ENCODE measurements around the gene SMIM24. TPM values are rescaled to one million over a fixed set of nuclear protein-coding genes. Genes with fewer than 3 reads are reported as not detected.

Gene SMIM24
- total RNA-seq, 3 donors from 2014 or later (not counting 1 experiment from before 2014, with no cell fraction given) = 0.33 to 0.42 TPM; not detected in 1

DNA sequence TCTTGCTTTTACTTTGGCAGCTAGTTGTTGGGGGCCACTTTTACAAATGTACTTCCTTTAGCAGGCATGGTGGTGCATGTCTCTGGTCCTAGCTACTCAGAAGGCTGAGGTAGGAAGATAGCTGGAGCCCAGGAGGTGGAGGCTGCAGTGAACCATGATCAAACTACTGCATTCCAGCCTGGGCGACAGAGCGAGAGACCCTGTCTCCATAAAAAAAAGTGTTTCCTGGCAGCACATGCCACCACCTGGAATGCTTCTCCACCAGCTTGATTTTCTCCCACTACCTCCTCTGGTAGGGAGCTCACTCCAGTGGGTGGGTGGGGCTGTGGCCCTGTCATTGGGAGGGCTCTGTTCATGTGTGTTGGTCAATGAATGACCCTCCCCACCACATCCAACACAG is 38.3 kb upstream of the SMIM24 start:
- DNase-seq (no peak), ATAC-seq (no peak)
- Mint-ChIP-seq H3K27ac (no peak overlapping the region), H3K4me3 (no peak overlapping the region), H3K9me3 (no peaks in the 10 kb centered on the region), H3K36me3 (no peaks in the 10 kb centered on the region), H3K4me1 (peaks cover 15 to 20% of the 10 kb centered on the region in 2 donors), H3K27me3 (ENCODE audit: low read depth in 2 of 2) (no peaks in the 10 kb centered on the region)
- intact Hi-C loops (cut with micrococcal nuclease) = no loop called here
- no peak overlapping the region for H3K4me3 ChIP-seq (ENCODE audit: low read length)
- TF ChIP-seq, protein P1, sequence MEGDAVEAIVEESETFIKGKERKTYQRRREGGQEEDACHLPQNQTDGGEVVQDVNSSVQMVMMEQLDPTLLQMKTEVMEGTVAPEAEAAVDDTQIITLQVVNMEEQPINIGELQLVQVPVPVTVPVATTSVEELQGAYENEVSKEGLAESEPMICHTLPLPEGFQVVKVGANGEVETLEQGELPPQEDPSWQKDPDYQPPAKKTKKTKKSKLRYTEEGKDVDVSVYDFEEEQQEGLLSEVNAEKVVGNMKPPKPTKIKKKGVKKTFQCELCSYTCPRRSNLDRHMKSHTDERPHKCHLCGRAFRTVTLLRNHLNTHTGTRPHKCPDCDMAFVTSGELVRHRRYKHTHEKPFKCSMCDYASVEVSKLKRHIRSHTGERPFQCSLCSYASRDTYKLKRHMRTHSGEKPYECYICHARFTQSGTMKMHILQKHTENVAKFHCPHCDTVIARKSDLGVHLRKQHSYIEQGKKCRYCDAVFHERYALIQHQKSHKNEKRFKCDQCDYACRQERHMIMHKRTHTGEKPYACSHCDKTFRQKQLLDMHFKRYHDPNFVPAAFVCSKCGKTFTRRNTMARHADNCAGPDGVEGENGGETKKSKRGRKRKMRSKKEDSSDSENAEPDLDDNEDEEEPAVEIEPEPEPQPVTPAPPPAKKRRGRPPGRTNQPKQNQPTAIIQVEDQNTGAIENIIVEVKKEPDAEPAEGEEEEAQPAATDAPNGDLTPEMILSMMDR (IDR thresholded peaks at IDR 0.05) = no peak
- H3K27me3 ChIP-seq (ENCODE audit: control insufficient read depth, insufficient read depth, low read length) = no peaks in the 10 kb centered on the region
- H3K4me1 ChIP-seq (ENCODE audit: control insufficient read depth, insufficient read depth, low read length) = peaks cover 20% of the 10 kb centered on the region
- no peak overlapping the region for H3K27ac ChIP-seq (ENCODE audit: low read length)
- 95% methylated on average over 2 of the region's 2 CpGs for WGBS (ENCODE audit: insufficient coverage)
- no peaks in the 10 kb centered on the region for H3K9me3 ChIP-seq (ENCODE audit: control insufficient read depth, insufficient read depth, low read length)
- H3K36me3 ChIP-seq (ENCODE audit: control insufficient read depth, insufficient read depth, low read length) = peaks cover 17% of the 10 kb centered on the region

DNA sequence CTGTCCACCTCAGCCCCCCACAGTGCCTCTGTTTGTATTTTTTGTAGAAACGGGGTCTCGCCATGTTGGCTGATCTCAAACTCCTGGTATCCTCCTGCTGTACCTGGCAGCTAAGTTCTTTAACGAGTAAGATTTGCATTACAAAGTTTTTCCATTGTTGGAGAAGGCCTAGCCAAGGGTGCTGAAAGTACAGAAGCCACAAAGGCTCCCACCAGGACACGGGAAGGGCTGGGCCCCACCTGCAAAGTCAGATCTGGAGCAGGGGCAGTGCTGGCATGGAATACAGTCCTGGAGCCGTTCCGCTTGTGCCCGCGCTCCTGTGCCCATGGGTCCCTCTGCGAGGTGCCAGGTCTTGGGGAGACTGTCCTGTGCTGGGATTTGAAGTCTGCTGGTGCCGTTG is 37.9 kb upstream of the SMIM24 start:
- H3K4me3 ChIP-seq (ENCODE audit: low read length) = no peak overlapping the region
- TF ChIP-seq, protein P1 (IDR thresholded peaks at IDR 0.05) = no peak
- DNase-seq (no peak), ATAC-seq (no peak)
- intact Hi-C loops (cut with micrococcal nuclease) = no loop called here
- no peaks in the 10 kb centered on the region for H3K27me3 ChIP-seq (ENCODE audit: control insufficient read depth, insufficient read depth, low read length)
- Mint-ChIP-seq H3K36me3 (no peaks in the 10 kb centered on the region), H3K4me3 (no peak overlapping the region), H3K27ac (no peak overlapping the region), H3K27me3 (ENCODE audit: low read depth in 2 of 2) (no peaks in the 10 kb centered on the region), H3K4me1 (peaks cover 15 to 20% of the 10 kb centered on the region in 2 donors), H3K9me3 (no peaks in the 10 kb centered on the region)
- H3K9me3 ChIP-seq (ENCODE audit: control insufficient read depth, insufficient read depth, low read length) = no peaks in the 10 kb centered on the region
- WGBS (ENCODE audit: insufficient coverage) = 95% methylated on average over 10 of the region's 10 CpGs
- no peak overlapping the region for H3K27ac ChIP-seq (ENCODE audit: low read length)
- peaks cover 14% of the 10 kb centered on the region for H3K36me3 ChIP-seq (ENCODE audit: control insufficient read depth, insufficient read depth, low read length)
- peaks cover 20% of the 10 kb centered on the region for H3K4me1 ChIP-seq (ENCODE audit: control insufficient read depth, insufficient read depth, low read length)

DNA sequence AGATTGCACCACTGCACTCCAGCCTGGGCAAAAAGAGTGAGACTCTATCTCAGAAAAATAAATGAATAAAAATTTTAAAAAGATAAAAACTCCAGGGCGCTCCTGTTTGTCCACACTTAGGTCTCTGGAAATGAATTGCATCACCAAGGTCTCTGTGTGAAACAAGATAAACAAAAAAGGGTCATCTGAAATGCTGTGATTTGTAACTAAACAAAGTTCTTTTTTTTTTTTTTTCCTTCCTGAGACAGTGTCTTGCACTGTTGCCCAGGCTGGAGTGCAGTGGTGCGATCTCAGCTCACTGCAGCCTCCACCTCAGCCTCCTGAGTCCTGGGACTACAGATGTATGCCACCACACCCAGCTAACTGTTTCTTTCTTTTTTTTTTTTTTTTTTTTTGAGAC is 37.3 kb upstream of the SMIM24 start:
- no peaks in the 10 kb centered on the region for H3K9me3 ChIP-seq (ENCODE audit: control insufficient read depth, insufficient read depth, low read length)
- Mint-ChIP-seq H3K36me3 (no peaks in the 10 kb centered on the region), H3K27ac (no peak overlapping the region), H3K4me1 (peaks cover 15 to 20% of the 10 kb centered on the region in 2 donors), H3K4me3 (no peak overlapping the region), H3K27me3 (ENCODE audit: low read depth in 2 of 2) (no peaks in the 10 kb centered on the region), H3K9me3 (no peaks in the 10 kb centered on the region)
- H3K27ac ChIP-seq (ENCODE audit: low read length) = no peak overlapping the region
- TF ChIP-seq, protein P1 (IDR thresholded peaks at IDR 0.05) = no peak
- no peaks in the 10 kb centered on the region for H3K27me3 ChIP-seq (ENCODE audit: control insufficient read depth, insufficient read depth, low read length)
- DNase-seq = no peak
- H3K4me1 ChIP-seq (ENCODE audit: control insufficient read depth, insufficient read depth, low read length) = peaks cover 20% of the 10 kb centered on the region
- H3K4me3 ChIP-seq (ENCODE audit: low read length) = no peak overlapping the region
- no peak for ATAC-seq
- 83% methylated on average over 2 of the region's 2 CpGs for WGBS (ENCODE audit: insufficient coverage)
- intact Hi-C loops (cut with micrococcal nuclease) = no loop called here
- peaks cover 10% of the 10 kb centered on the region for H3K36me3 ChIP-seq (ENCODE audit: control insufficient read depth, insufficient read depth, low read length)

DNA sequence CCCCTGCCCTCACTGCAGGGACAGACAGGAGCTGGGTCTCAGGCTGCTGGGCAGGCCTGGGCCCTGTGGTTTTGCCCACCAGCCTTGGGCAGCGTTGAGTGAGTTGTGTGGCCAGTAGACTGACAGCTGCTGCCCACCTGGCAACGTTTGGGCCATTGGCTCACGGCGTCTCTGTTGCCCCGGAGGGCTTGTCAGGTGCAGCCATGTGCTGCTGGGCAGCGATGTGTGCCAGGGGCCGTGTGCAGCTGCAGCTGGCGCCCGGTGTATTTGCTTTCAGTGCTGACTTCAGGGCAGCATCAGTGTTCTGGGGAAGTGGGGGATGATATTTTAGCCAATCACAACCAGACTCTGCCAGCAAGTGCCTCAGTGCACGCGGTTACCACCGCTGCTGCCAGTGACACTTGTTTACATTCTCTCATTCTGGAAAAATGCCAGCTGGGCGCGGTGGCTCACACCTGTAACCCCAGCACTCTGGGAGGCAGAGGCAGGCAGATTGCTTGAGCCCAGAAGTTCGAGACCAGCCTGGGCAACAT is 36.4 kb upstream of the SMIM24 start:
- Histone ChIP-seq H3K4me1 (ENCODE audit: control insufficient read depth, insufficient read depth, low read length) (peaks cover 25% of the 10 kb centered on the region), H3K9me3 (ENCODE audit: control insufficient read depth, insufficient read depth, low read length) (no peaks in the 10 kb centered on the region), H3K27ac (ENCODE audit: low read length) (peak overlapping the region; percentile 37), H3K36me3 (ENCODE audit: control insufficient read depth, insufficient read depth, low read length) (peaks cover 7% of the 10 kb centered on the region), H3K4me3 (ENCODE audit: low read length) (no peak overlapping the region), H3K27me3 (ENCODE audit: control insufficient read depth, insufficient read depth, low read length) (no peaks in the 10 kb centered on the region)
- H3K4me3 Mint-ChIP-seq = no peak overlapping the region
- TF ChIP-seq, protein P1 (IDR thresholded peaks at IDR 0.05) = no peak
- H3K36me3 Mint-ChIP-seq = no peaks in the 10 kb centered on the region
- H3K27me3 Mint-ChIP-seq (ENCODE audit: low read depth in 2 of 2) = no peaks in the 10 kb centered on the region
- no peaks in the 10 kb centered on the region for H3K9me3 Mint-ChIP-seq
- peak overlapping the region; percentile 61 to 63 for H3K27ac Mint-ChIP-seq
- DNase-seq (peak in 1 of 2 donors; percentile 73), ATAC-seq (peak; percentile 46 to 72 (median 70))
- WGBS (ENCODE audit: insufficient coverage) = 40% methylated on average over 15 of the region's 15 CpGs
- H3K4me1 Mint-ChIP-seq = peaks cover 11 to 20% of the 10 kb centered on the region in 2 donors
- intact Hi-C loops (cut with micrococcal nuclease) = no loop called here
